Loucy (cell line): Measurements from ENCODE around the gene GGPS1.

Experiments used
- EZH2phosphoT487 ChIP-seq: fragments of 200-600 bp; IDR thresholded peaks from 2 replicates; pipeline ENCODE4 v1.6.1; 2018; ENCODE audit warnings: antibody characterized with exemption, mild to moderate bottlenecking, moderate library complexity, borderline replicate concordance
- TF ChIP-seq, protein P1 (sequence below): fragments of 200-600 bp; sonication (generic); conservative IDR thresholded peaks from 2 replicates; pipeline ENCODE4 v1.5.1; 2014; ENCODE audit warnings: mild to moderate bottlenecking, antibody characterized with exemption, low read length

DNA sequence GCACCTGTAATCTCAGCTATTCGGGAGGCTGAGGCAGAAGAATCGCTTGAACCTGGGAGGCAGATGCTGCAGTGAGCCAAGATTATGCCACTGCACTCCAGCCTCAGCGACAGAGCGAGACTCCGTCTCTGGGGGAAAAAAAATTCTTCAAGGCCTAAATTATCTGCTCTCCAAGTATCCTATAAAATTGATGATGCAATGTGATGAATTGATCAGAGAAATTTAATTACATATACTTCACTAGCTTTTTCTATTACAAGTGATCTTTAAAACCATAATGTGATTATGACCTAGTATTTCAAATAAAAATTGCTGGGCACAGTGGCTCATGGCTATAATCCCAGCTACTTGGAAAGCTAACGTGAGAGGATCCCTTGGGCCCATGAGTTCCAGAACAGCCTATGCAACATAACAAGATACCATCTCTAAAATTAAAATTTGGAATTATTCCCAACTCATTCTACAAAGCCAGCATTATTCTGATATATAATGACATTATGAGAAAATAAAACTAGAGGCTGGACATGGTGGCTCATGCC, 44.1 kb upstream of the GGPS1 start:
- TF ChIP-seq, protein P1, sequence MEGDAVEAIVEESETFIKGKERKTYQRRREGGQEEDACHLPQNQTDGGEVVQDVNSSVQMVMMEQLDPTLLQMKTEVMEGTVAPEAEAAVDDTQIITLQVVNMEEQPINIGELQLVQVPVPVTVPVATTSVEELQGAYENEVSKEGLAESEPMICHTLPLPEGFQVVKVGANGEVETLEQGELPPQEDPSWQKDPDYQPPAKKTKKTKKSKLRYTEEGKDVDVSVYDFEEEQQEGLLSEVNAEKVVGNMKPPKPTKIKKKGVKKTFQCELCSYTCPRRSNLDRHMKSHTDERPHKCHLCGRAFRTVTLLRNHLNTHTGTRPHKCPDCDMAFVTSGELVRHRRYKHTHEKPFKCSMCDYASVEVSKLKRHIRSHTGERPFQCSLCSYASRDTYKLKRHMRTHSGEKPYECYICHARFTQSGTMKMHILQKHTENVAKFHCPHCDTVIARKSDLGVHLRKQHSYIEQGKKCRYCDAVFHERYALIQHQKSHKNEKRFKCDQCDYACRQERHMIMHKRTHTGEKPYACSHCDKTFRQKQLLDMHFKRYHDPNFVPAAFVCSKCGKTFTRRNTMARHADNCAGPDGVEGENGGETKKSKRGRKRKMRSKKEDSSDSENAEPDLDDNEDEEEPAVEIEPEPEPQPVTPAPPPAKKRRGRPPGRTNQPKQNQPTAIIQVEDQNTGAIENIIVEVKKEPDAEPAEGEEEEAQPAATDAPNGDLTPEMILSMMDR, result no peak
- TF ChIP-seq EZH2phosphoT487, result no peak
